Left colon (tissue), 2 donors: ENCODE data around the gene FBXO41. TPM values are rescaled to one million over a fixed set of nuclear protein-coding genes. Genes with fewer than 3 reads are reported as not detected.

Source experiments
- ATAC-seq: fragments of 200-7000 bp; cut with Tn5 transposase; one replicate; pipeline ENCODE4 v1.9.1; 2020; ENCODE audit warnings: mild to moderate bottlenecking, moderate library complexity
- DNase-seq, 2 donors: peaks; one replicate each; pipeline ENCODE4 v3.0.0-alpha.2; 2020
- intact Hi-C, 2 donors: fragments of 100-400 bp; cut with DNase I in 1 of 2; cut with micrococcal nuclease in 1 of 2; formaldehyde crosslinking; loops; one replicate each; pipeline versions ENCODE4 v1.11.2 to v1.14.0; 2022; cut with DNase I, micrococcal nuclease
- total RNA-seq, 2 donors: library from RNA; stranded (reverse); fragmentation: NEBNext Ultra II Directional; extraction: Animal tissue kit (Norgen Biotek cat#: 25700); gene quantifications; one replicate each; pipeline ENCODE4 v1.2.1, GENCODE V29; 2021
- donor health status: DM: no; HTN: no; CAD: no.
- donor health status: DM: yes; HTN: yes; CAD: no.

FBXO41 gene
- total RNA-seq, 2 donors from 2014 or later, result 2.1 to 2.5 TPM

- intact Hi-C loops, result no loop called here
- DNase-seq (no peak), ATAC-seq (peak; percentile 35)
Observed at GRCh38 chr2:73291461-73292315, 7.4 kb upstream of the FBXO41 start.

GRCh38 chr2:73291093-73291460 lies 6.8 kb upstream of the FBXO41 start:
- ATAC-seq, result peak; percentile 88
- intact Hi-C loops, result no loop called here

GRCh38 chr2:73290049-73290839 lies 6.0 kb upstream of the FBXO41 start:
- peak; percentile 59 for ATAC-seq
- DNase-seq, result peak in 1 of 2 donors; percentile 42
- intact Hi-C loops, result no loop called here

More at GRCh38 chr2:73291093-73291460, 6.8 kb upstream of the FBXO41 start:
- peak in 1 of 2 donors; percentile 73 for DNase-seq

GRCh38 chr2:73289304-73289703 lies 5.0 kb upstream of the FBXO41 start:
- no peak for ATAC-seq
- intact Hi-C loops, result no loop called here
- no peak for DNase-seq

GRCh38 chr2:73286134-73286655 lies 1.9 kb upstream of the FBXO41 start:
- intact Hi-C loops, result no loop called here
- DNase-seq (no peak), ATAC-seq (no peak)

- intact Hi-C loops, result no loop called here
- ATAC-seq, result peak; percentile 61
- peak in 1 of 2 donors; percentile 18 for DNase-seq
Observed at GRCh38 chr2:73285159-73285739, 971 bp upstream of the FBXO41 start.

GRCh38 chr2:73283545-73284295 lies 558 bp downstream of the FBXO41 start:
- ATAC-seq (peak; percentile 23), DNase-seq (peak in 1 of 2 donors; percentile 26)
- intact Hi-C loops, result no loop called here

GRCh38 chr2:73282924-73283544 lies 1.2 kb downstream of the FBXO41 start:
- DNase-seq, result no peak
- intact Hi-C loops, result no loop called here
- no peak for ATAC-seq

- DNase-seq, result no peak
- intact Hi-C loops, result no loop called here
- no peak for ATAC-seq
Observed at GRCh38 chr2:73281244-73281643, 3.0 kb downstream of the FBXO41 start.

- intact Hi-C loops, result no loop called here
- no peak for ATAC-seq
Observed at GRCh38 chr2:73279852-73280251, 4.4 kb downstream of the FBXO41 start.

GRCh38 chr2:73272270-73272669 lies 12.0 kb downstream of the FBXO41 start:
- intact Hi-C loops, result no loop called here
- ATAC-seq, result no peak
- DNase-seq, result no peak

More at GRCh38 chr2:73279852-73280251, 4.4 kb downstream of the FBXO41 start:
- DNase-seq, result no peak

GRCh38 chr2:73269686-73270465 lies 14.4 kb downstream of the FBXO41 start:
- ATAC-seq (no peak), DNase-seq (no peak)
- intact Hi-C loops, result no loop called here

GRCh38 chr2:73268830-73269685 lies 15.2 kb downstream of the FBXO41 start:
- intact Hi-C loops, result no loop called here
- ATAC-seq (peak; percentile 88), DNase-seq (peak; percentile 79 to 89)

- intact Hi-C loops, result no loop called here
- DNase-seq (no peak), ATAC-seq (no peak)
Observed at GRCh38 chr2:73268366-73268829, 15.9 kb downstream of the FBXO41 start.

GRCh38 chr2:73267008-73267407 lies 17.3 kb downstream of the FBXO41 start:
- DNase-seq (no peak), ATAC-seq (no peak)
- intact Hi-C loops, result no loop called here

- ATAC-seq, result no peak
- DNase-seq, result no peak
- intact Hi-C loops, result no loop called here
Observed at GRCh38 chr2:73266061-73266901, 18.0 kb downstream of the FBXO41 start.
